Left ventricle myocardium inferior (tissue), 1 donor: ENCODE measurements around the gene BNC2. TPM values are rescaled to one million over a fixed set of nuclear protein-coding genes. Genes with fewer than 3 reads are reported as not detected.

Experiments used
- DNase-seq: peaks from one replicate; pipeline ENCODE4 v3.0.0-alpha.2; 2020
- H3K27ac ChIP-seq: fragments of 200-600 bp; replicated peaks from 2 replicates; pipeline ENCODE4 v1.8.0; 2021
- H3K27me3 ChIP-seq: fragments of 200-600 bp; 2 replicates; pipeline ENCODE4 v1.8.0; 2021; ENCODE audit warnings: low read depth
- H3K36me3 ChIP-seq: fragments of 200-600 bp; 2 replicates; pipeline ENCODE4 v1.8.0; 2021
- H3K4me1 ChIP-seq: fragments of 200-600 bp; 2 replicates; pipeline ENCODE4 v1.8.0; 2021
- H3K4me3 ChIP-seq: fragments of 200-600 bp; 2 replicates; pipeline ENCODE4 v1.8.0; 2021; ENCODE audit warnings: mild to moderate bottlenecking, moderate library complexity
- H3K9me3 ChIP-seq: fragments of 200-600 bp; replicated peaks from 2 replicates; pipeline ENCODE4 v1.8.0; 2021
- intact Hi-C: fragments of 100-400 bp; cut with micrococcal nuclease; formaldehyde crosslinking; loops from one replicate; pipeline ENCODE4 v1.11.0; 2022
- total RNA-seq: library from RNA; stranded (reverse); fragmentation: NEBNext Ultra II Directional; extraction: Animal tissue kit (Norgen Biotek cat#: 25700); gene quantifications from one replicate; pipeline ENCODE4 v1.2.1, GENCODE V29; 2021
- TF ChIP-seq, protein P1 (sequence below): fragments of 200-600 bp; IDR thresholded peaks from 2 replicates; pipeline ENCODE4 v1.8.0; 2021; ENCODE audit warnings: antibody characterized with exemption, mild to moderate bottlenecking, borderline replicate concordance
- donor health status: DM: no; HTN: yes; CAD: no; lungs with severe emphysema.

The BNC2 gene
- total RNA-seq, 1 donor from 2014 or later = 3.5 TPM

DNA sequence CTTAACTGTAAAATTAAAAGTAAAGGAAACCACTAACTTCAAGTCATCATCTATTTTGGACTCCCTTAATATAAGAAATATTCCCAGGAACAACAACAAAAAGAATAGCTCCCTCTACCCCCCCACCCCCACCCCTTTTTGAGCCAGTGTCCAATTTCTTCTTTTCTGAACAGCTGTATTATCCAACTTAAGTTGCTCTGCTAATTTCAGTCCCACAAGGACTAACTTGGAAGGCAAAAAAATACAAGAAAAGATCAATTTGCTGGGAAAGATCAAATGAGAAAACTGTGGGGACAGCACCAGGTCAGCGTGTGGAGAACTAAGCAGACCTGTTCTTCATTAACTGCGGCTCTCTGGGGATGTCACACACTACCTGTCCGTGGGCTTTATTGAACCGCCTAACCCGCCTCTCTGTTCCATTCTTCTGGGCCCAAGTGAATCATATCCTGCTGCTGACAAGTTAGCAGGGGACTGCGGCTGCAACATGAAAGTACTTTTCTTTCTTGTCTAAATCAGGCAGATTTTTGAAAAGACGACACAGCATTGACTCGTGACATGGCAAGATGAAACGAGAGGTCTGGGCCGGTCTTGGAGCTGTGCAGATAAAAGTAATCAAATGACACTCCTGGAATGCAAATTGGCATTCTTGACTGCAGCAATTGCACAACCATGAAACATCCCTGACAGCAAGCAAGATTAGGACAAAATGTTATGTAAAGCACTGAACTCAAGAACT, 2.7 kb downstream of the BNC2 start:
- intact Hi-C loops = no loop called here

DNA sequence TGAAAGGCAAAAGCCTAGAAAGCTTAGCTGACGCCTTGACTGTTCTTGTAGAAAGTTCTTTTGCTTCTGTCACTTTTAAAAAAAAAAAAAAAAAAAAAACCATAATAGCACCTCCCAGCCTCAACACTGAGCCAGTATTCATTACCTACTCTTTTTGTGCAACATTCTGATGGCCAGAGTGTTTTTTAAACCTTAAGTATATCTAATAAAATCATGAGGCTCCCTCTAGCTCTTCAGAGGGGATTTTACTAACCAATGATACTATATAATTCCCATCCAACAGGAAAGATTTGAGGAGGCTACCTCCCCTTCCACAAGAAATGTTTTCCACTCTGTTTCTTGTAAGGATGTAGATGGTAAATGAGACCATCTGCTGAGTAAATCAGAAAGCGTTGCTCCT, 3.9 kb downstream of the BNC2 start:
- no peak for DNase-seq
- Histone ChIP-seq H3K27me3 (peaks cover 87% of the 10 kb centered on the region), H3K36me3 (no peaks in the 10 kb centered on the region), H3K4me1 (peaks cover 24% of the 10 kb centered on the region), H3K9me3 (no peaks in the 10 kb centered on the region), H3K27ac (peak overlapping the region; percentile 71), H3K4me3 (no peak overlapping the region)
- TF ChIP-seq, protein P1, sequence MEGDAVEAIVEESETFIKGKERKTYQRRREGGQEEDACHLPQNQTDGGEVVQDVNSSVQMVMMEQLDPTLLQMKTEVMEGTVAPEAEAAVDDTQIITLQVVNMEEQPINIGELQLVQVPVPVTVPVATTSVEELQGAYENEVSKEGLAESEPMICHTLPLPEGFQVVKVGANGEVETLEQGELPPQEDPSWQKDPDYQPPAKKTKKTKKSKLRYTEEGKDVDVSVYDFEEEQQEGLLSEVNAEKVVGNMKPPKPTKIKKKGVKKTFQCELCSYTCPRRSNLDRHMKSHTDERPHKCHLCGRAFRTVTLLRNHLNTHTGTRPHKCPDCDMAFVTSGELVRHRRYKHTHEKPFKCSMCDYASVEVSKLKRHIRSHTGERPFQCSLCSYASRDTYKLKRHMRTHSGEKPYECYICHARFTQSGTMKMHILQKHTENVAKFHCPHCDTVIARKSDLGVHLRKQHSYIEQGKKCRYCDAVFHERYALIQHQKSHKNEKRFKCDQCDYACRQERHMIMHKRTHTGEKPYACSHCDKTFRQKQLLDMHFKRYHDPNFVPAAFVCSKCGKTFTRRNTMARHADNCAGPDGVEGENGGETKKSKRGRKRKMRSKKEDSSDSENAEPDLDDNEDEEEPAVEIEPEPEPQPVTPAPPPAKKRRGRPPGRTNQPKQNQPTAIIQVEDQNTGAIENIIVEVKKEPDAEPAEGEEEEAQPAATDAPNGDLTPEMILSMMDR = no peak
- intact Hi-C loops = no loop called here

More for the DNA sequence above, 2.7 kb downstream of the BNC2 start:
- H3K27me3 ChIP-seq = peaks cover 91% of the 10 kb centered on the region
- H3K9me3 ChIP-seq = no peaks in the 10 kb centered on the region
- H3K4me1 ChIP-seq = peaks cover 30% of the 10 kb centered on the region
- peak overlapping the region; percentile 73 for H3K4me3 ChIP-seq
- H3K36me3 ChIP-seq = no peaks in the 10 kb centered on the region
- TF ChIP-seq, protein P1 = no peak
- DNase-seq = no peak
- peak overlapping the region; percentile 71 for H3K27ac ChIP-seq

DNA sequence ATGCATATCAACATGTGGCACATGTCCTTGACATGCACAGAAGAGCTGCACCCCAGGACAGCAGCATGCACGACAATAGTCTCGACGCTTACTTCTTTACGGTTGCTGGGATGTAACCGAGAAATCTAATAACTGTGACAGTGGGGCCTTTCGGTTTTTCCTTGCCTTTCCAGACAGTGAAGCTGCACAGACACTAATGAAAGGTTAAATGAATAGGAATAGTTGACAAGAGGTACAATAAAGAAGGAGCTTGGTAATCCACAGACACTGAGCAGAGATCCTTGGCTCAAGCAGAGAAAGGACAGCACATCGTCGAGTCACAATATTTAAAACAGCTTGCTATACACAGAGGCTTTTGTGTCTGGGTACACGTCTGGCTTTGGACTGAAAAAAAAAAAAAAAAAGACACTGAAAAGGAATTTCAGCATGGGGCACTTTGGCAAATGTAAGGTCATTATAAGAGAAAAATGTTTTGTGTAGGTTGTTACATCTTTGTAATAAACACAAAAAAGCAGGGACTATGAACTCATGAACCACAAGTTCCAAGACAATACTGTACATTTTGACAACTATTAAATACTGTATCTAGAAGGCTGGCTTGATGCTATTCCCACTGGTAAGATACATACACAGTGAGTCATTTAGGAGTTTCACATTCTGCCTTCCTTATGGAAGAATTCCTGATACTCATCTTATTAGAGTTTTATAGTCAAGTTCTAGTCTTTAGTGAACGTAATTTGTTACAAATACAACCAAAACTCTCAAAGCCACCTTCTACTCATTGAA, 5.6 kb downstream of the BNC2 start:
- no peaks in the 10 kb centered on the region for H3K36me3 ChIP-seq
- intact Hi-C loops = no loop called here
- H3K9me3 ChIP-seq = no peaks in the 10 kb centered on the region
- DNase-seq = no peak
- peak overlapping the region; percentile 6 for H3K27ac ChIP-seq
- H3K27me3 ChIP-seq = peaks cover 76% of the 10 kb centered on the region
- no peak overlapping the region for H3K4me3 ChIP-seq
- TF ChIP-seq, protein P1 = no peak
- peaks cover 7% of the 10 kb centered on the region for H3K4me1 ChIP-seq

DNA sequence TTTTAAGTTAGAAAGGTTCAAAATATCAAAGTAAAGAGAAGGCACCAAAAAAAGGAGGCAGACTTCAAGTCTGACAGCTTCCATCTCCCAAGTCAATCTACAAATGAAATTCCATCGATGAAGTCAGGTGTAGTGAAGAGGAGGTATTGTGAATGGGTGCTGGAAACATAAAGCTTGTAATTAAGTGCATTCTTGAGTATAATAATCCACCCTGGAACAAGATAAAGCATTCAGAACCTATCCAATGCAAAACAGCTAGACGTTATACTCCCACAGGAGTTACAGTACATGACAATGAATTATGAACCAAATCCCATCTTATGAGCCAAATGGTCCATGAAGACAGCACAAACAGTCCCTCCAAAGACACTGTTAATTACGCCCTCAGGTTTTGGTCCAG, 22.3 kb downstream of the BNC2 start:
- TF ChIP-seq, protein P1 = no peak
- no peak for DNase-seq
- H3K27ac ChIP-seq = no peak overlapping the region
- no peaks in the 10 kb centered on the region for H3K4me1 ChIP-seq
- no peaks in the 10 kb centered on the region for H3K9me3 ChIP-seq
- H3K36me3 ChIP-seq = no peaks in the 10 kb centered on the region
- intact Hi-C loops = no loop called here
- H3K27me3 ChIP-seq = no peaks in the 10 kb centered on the region
- no peak overlapping the region for H3K4me3 ChIP-seq

DNA sequence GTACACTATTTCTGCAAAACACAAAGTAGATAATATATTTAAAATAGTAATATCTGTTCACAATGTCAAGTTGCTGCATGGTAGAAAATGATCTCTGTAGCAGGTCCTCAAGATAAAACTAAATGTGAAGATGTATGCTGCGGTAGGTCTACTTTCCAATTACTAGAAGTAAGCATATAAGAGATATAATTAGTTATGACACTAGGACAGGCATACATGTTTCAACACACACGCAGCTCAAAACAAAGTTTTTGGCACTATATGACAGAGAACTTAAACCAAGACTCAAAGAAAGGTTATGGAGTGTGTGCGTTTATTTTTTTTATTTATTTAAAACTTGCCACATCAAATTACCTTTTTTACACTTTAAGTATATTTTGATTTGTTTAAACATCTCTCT, 23.5 kb downstream of the BNC2 start:
- no peak for DNase-seq
- Histone ChIP-seq H3K36me3 (no peaks in the 10 kb centered on the region), H3K27ac (no peak overlapping the region), H3K4me3 (no peak overlapping the region), H3K27me3 (no peaks in the 10 kb centered on the region), H3K9me3 (no peaks in the 10 kb centered on the region), H3K4me1 (no peaks in the 10 kb centered on the region)
- TF ChIP-seq, protein P1 = no peak
- intact Hi-C loops = no loop called here
